Tibial nerve (tissue), 4 donors: ENCODE data around the gene C10orf71. TPM values are rescaled to one million over a fixed set of nuclear protein-coding genes. Genes with fewer than 3 reads are reported as not detected.

Experiments
- DNase-seq, 2 donors: peaks; one replicate each; pipeline ENCODE4 v3.0.0-alpha.2; 2019; ENCODE audit warnings: low spot score in 2 of 2
- H3K27ac ChIP-seq, 4 donors: fragments of 200-600 bp; sonication (generic) in 3 of 4; one replicate each; pipeline ENCODE4 v1.5.1; 2017 to 2019; ENCODE audit warnings: mild to moderate bottlenecking in 1 of 4
- H3K27me3 ChIP-seq, 2 donors: fragments of 200-600 bp; sonication (generic) in 1 of 2; one replicate each; pipeline versions ENCODE4 v1.5.1 to v1.6.0; 2017 to 2019
- H3K36me3 ChIP-seq, 3 donors: fragments of 200-600 bp; sonication (generic); one replicate each; pipeline ENCODE4 v1.5.1; 2018 to 2019
- H3K4me1 ChIP-seq, 4 donors: fragments of 200-600 bp; sonication (generic) in 3 of 4; one replicate each; pipeline ENCODE4 v1.5.1; 2017 to 2019
- H3K4me3 ChIP-seq, 4 donors: fragments of 200-600 bp; sonication (generic) in 3 of 4; one replicate each; pipeline ENCODE4 v1.5.1; 2017 to 2019; ENCODE audit warnings: mild to moderate bottlenecking in 1 of 4, moderate library complexity in 1 of 4
- H3K9me3 ChIP-seq, 4 donors: fragments of 200-600 bp; sonication (generic) in 3 of 4; one replicate each; pipeline ENCODE4 v1.5.1; 2017 to 2019
- EP300 ChIP-seq, 2 donors: sonication (generic); formaldehyde crosslinking; IDR thresholded peaks; one replicate each; pipeline ENCODE4 v1.6.1; 2017; ENCODE audit warnings: antibody characterized with exemption in 2 of 2, mild to moderate bottlenecking in 1 of 2
- POLR2A ChIP-seq, 2 donors: fragments of 450-650 bp; IDR thresholded peaks; one replicate each; pipeline ENCODE4 v1.6.1; 2017; ENCODE audit warnings: antibody characterized with exemption in 2 of 2, mild to moderate bottlenecking in 2 of 2, moderate library complexity in 2 of 2
- WGBS, 2 donors: methylation state at CpG; one replicate each; pipeline ENCODE4 v1.1.5; 2018; 5-methylcytosine and 5-hydroxymethylcytosine counted together
- total RNA-seq, 4 donors: library from RNA; depleted of rRNA; stranded (reverse); fragments of >200 nt; gene quantifications; one replicate each; pipeline ENCODE4 v1.1.0, GENCODE V29; 2016
- TF ChIP-seq, protein P1 (sequence below), 5 experiments: fragments of 200-600 bp in 3 of 5; fragments of 450-650 bp in 2 of 5; sonication (generic) in 3 of 5; IDR thresholded peaks; one replicate each; pipeline ENCODE4 v1.5.1; 2016 to 2019; ENCODE audit warnings: antibody characterized with exemption in 5 of 5, mild to moderate bottlenecking in 3 of 5, moderate library complexity in 2 of 5

The C10orf71 gene
- total RNA-seq, 4 donors from 2014 or later, result 0.22 TPM; not detected in 3

DNA sequence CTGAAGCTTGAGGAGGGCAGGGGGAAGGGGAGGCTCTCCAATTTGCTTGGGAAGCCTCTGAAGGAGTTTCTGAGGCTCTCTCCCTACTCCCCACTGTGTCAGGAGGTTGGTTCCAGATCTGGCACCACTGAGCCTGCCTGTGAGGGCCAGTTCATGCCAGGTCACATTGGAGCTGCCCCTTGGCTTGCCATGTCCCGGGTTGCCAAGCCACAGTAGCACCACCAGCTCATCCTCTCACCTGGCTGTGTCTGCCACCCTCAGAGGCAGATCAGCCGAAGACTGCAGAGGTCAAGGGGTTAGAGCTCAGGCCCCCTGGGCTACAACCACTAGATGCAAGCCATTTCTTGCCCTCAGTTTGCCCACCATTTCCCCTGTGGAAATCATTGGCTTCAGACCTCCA lies 3.1 kb downstream of the C10orf71 start:
- Histone ChIP-seq H3K4me3 (no peak overlapping the region), H3K27ac (no peak overlapping the region), H3K36me3 (no peaks in the 10 kb centered on the region), H3K9me3 (no peaks in the 10 kb centered on the region), H3K27me3 (no peaks in the 10 kb centered on the region), H3K4me1 (peaks cover 0 to 17% (median 3%) of the 10 kb centered on the region in 4 donors)
- DNase-seq, result no peak
- TF ChIP-seq, protein P1, sequence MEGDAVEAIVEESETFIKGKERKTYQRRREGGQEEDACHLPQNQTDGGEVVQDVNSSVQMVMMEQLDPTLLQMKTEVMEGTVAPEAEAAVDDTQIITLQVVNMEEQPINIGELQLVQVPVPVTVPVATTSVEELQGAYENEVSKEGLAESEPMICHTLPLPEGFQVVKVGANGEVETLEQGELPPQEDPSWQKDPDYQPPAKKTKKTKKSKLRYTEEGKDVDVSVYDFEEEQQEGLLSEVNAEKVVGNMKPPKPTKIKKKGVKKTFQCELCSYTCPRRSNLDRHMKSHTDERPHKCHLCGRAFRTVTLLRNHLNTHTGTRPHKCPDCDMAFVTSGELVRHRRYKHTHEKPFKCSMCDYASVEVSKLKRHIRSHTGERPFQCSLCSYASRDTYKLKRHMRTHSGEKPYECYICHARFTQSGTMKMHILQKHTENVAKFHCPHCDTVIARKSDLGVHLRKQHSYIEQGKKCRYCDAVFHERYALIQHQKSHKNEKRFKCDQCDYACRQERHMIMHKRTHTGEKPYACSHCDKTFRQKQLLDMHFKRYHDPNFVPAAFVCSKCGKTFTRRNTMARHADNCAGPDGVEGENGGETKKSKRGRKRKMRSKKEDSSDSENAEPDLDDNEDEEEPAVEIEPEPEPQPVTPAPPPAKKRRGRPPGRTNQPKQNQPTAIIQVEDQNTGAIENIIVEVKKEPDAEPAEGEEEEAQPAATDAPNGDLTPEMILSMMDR (IDR thresholded peaks at IDR 0.05), result no peak
- TF ChIP-seq POLR2A (IDR thresholded peaks at IDR 0.05), result no peak
- no peak for TF ChIP-seq EP300 (IDR thresholded peaks at IDR 0.05)
- 65 to 100% methylated on average over 2 of the region's 2 CpGs for WGBS, 2 donors

DNA sequence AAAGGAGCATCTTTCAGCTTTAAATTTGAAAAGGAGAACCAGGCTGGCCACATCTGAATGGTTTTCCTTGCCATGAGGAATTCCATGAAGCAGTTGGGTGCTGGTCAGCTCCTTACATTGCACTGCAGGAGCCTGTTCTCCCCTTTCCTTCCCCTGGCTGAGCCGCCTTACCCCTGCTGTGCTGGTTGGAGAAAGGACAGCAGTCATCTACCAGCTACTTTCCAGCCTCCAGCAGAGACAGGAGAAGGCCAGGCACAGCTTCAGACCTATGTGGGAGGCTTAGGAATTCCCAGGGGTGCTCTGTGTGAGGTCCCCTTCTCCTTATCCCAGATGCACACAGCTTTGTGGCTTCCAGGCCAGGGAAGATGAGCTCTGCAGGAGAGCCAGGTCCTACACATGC lies 4.7 kb downstream of the C10orf71 start:
- TF ChIP-seq, protein P1 (IDR thresholded peaks at IDR 0.05), result no peak
- no peak for TF ChIP-seq EP300 (IDR thresholded peaks at IDR 0.05)
- no peak for TF ChIP-seq POLR2A (IDR thresholded peaks at IDR 0.05)
- peaks cover 0 to 8% (median 3%) of the 10 kb centered on the region in 4 donors for H3K4me1 ChIP-seq
- H3K27ac ChIP-seq, result no peak overlapping the region
- 67 to 73% methylated on average over 1 of the region's 1 CpG for WGBS, 2 donors
- H3K9me3 ChIP-seq, result peaks cover 0 to under 1% (median 0%) of the 10 kb centered on the region in 4 donors
- no peaks in the 10 kb centered on the region for H3K36me3 ChIP-seq
- no peak overlapping the region for H3K4me3 ChIP-seq
- no peaks in the 10 kb centered on the region for H3K27me3 ChIP-seq
- DNase-seq, result no peak

DNA sequence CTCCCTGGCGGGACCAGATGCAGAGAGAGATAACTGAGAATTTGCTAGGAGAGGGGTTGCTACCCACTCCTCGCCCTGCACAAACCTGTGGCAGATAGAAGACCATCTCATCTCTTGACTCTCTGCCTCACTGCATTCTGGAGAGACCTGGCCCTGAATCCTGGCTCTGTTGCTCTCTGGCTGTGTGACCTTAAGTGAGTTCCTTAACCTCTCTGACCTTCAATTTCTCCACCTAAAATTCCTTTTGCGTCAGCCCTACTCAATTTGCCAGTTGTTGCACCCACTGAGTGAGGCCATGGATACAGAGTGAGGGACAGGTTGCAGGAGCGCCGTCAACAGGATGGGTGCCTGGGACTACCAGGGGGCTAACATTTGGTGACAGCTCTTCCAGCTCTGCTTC lies 5.2 kb downstream of the C10orf71 start:
- H3K27ac ChIP-seq, result no peak overlapping the region
- WGBS, 2 donors, result 90% methylated on average over 4 to 5 of the region's 5 CpGs
- no peaks in the 10 kb centered on the region for H3K27me3 ChIP-seq
- H3K4me3 ChIP-seq, result no peak overlapping the region
- no peak for DNase-seq
- H3K36me3 ChIP-seq, result no peaks in the 10 kb centered on the region
- peaks cover 0 to 4% (median under 1%) of the 10 kb centered on the region in 4 donors for H3K4me1 ChIP-seq
- TF ChIP-seq, protein P1 (IDR thresholded peaks at IDR 0.05), result no peak
- TF ChIP-seq POLR2A (IDR thresholded peaks at IDR 0.05) (no peak), EP300 (IDR thresholded peaks at IDR 0.05) (no peak)
- H3K9me3 ChIP-seq, result peaks cover 0 to 5% (median 0%) of the 10 kb centered on the region in 4 donors

DNA sequence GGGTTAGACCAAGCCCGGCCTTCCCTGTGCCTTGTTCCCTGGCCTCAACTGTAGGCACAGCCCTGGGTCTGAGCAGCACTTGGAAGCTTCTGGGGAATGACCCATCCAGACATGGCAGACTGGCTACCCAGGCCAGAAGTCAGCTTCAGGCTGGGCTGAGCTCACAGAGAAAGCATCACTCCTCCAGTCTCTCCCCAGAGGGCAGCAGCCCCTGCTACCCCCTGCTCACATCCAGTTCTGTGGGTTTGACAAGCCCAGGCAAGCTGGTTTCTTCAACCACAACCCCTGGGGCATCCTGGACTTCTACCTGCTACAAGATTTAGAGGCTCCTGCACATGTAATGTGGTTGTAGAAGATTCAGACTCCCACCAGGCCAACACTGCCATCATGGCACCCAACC lies 9.0 kb downstream of the C10orf71 start:
- Histone ChIP-seq H3K36me3 (no peaks in the 10 kb centered on the region), H3K27ac (no peak overlapping the region), H3K4me1 (peaks cover 0 to 4% (median 0%) of the 10 kb centered on the region in 4 donors), H3K27me3 (no peaks in the 10 kb centered on the region), H3K4me3 (no peak overlapping the region), H3K9me3 (peaks cover 0 to 9% (median 0%) of the 10 kb centered on the region in 4 donors)
- TF ChIP-seq, protein P1 (IDR thresholded peaks at IDR 0.05), result no peak
- TF ChIP-seq POLR2A (IDR thresholded peaks at IDR 0.05) (no peak), EP300 (IDR thresholded peaks at IDR 0.05) (no peak)
- WGBS, 2 donors, result 94 to 100% methylated on average over 1 of the region's 1 CpG
- no peak for DNase-seq

DNA sequence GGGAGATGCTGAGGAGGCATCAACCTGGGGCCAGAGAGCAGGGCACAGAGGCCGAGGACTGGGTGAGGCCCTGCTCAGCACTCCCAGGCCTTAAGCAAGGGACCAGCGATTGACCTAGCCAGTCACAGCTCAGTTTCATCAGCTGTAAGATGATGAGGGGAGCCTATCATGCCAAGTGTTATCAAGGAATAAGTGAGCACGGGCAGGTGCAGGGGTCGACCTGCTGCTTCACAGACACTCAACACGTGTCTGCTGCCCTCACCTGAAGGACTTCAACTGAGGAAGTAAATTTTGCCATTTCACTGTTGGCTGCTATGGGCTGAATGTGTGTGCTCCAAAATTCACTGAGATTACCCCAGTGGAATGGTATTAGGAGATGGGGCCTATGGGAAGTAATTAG lies 9.9 kb downstream of the C10orf71 start:
- H3K27ac ChIP-seq, result no peak overlapping the region
- 88 to 95% methylated on average over 5 of the region's 5 CpGs for WGBS, 2 donors
- H3K36me3 ChIP-seq, result no peaks in the 10 kb centered on the region
- H3K4me3 ChIP-seq, result no peak overlapping the region
- no peaks in the 10 kb centered on the region for H3K27me3 ChIP-seq
- peaks cover 0 to 9% (median 0%) of the 10 kb centered on the region in 4 donors for H3K9me3 ChIP-seq
- H3K4me1 ChIP-seq, result peaks cover 0 to 4% (median 0%) of the 10 kb centered on the region in 4 donors
- DNase-seq, result no peak
- no peak for TF ChIP-seq EP300 (IDR thresholded peaks at IDR 0.05)
- TF ChIP-seq POLR2A (IDR thresholded peaks at IDR 0.05), result no peak
- TF ChIP-seq, protein P1 (IDR thresholded peaks at IDR 0.05), result no peak
